HepG2 (cell line): Measurements from ENCODE around the gene AFG1L. TPM values are rescaled to one million over a fixed set of nuclear protein-coding genes. Genes with fewer than 3 reads are reported as not detected.

Experiments used
- AKAP8 ChIP-seq: sonication (generic); formaldehyde crosslinking; IDR thresholded peaks from 2 replicates; pipeline ENCODE4 v1.5.1; 2020; ENCODE audit warnings: mild to moderate bottlenecking, missing genetic modification reagents
- ARNT ChIP-seq: fragments of 450-650 bp; IDR thresholded peaks from 2 replicates; pipeline ENCODE4 v1.6.1; 2017
- CREBL2 ChIP-seq: sonication (generic); formaldehyde crosslinking; IDR thresholded peaks from 2 replicates; pipeline ENCODE4 v1.8.1; 2023; ENCODE audit warnings: missing genetic modification reagents, mild to moderate bottlenecking, borderline replicate concordance
- DMAP1 ChIP-seq: IDR thresholded peaks from 2 replicates; pipeline ENCODE4 v1.6.1; 2016
- E2F5 ChIP-seq: sonication (generic); formaldehyde crosslinking; conservative IDR thresholded peaks from 2 replicates; pipeline ENCODE4 v1.4.0; 2020; ENCODE audit warnings: missing genetic modification reagents
- ERF ChIP-seq: IDR thresholded peaks from 2 replicates; pipeline ENCODE4 v1.6.1; 2018; ENCODE audit warnings: missing biosample characterization, missing genetic modification reagents
- FOXA1 ChIP-seq, 2 experiments: fragments of 450-650 bp in 1 of 2; sonication (generic) in 1 of 2; formaldehyde crosslinking in 1 of 2; IDR thresholded peaks; 2 replicates each; pipeline versions ENCODE4 v1.4.0 to v1.6.1; 2016 to 2020; ENCODE audit warnings: missing genetic modification reagents in 1 of 2
- FOXJ3 ChIP-seq: sonication (generic); formaldehyde crosslinking; IDR thresholded peaks from 2 replicates; pipeline ENCODE4 v1.4.0; 2020; ENCODE audit warnings: missing genetic modification reagents, mild to moderate bottlenecking, borderline replicate concordance
- FOXK1 ChIP-seq: sonication (generic); formaldehyde crosslinking; IDR thresholded peaks from 2 replicates; pipeline ENCODE4 v1.4.0; 2020; ENCODE audit warnings: low read depth, missing genetic modification reagents, borderline replicate concordance
- MAX ChIP-seq: IDR thresholded peaks from 2 replicates; pipeline ENCODE4 v1.6.1; 2012; ENCODE audit warnings: inconsistent platforms
- MBD4 ChIP-seq: IDR thresholded peaks from 2 replicates; pipeline ENCODE4 v1.6.1; 2012; ENCODE audit warnings: low read length, inconsistent platforms, borderline replicate concordance
- NCOA2 ChIP-seq: sonication (generic); formaldehyde crosslinking; IDR thresholded peaks from 2 replicates; pipeline ENCODE4 v1.8.0; 2022; ENCODE audit warnings: inconsistent platforms
- PHB2 ChIP-seq: fragments of 450-650 bp; IDR thresholded peaks from 2 replicates; pipeline ENCODE4 v1.6.1; 2018; ENCODE audit not compliant: partially characterized antibody
- PRPF4 ChIP-seq: fragments of 200-400 bp; formaldehyde crosslinking; IDR thresholded peaks from 2 replicates; pipeline ENCODE4 v1.6.1; 2016; ENCODE audit warnings: low read length, low read depth; ENCODE audit not compliant: poor library complexity, severe bottlenecking
- RBM39 ChIP-seq: fragments of 200-400 bp; formaldehyde crosslinking; IDR thresholded peaks from one replicate; pipeline ENCODE4 v1.6.1; 2018; ENCODE audit warnings: antibody characterized with exemption, mild to moderate bottlenecking, low read depth, low read length; ENCODE audit not compliant: poor library complexity, severe bottlenecking
- ZFP37 ChIP-seq: sonication (generic); formaldehyde crosslinking; IDR thresholded peaks from 2 replicates; pipeline ENCODE4 v1.4.0; 2020; ENCODE audit warnings: missing genetic modification reagents, borderline replicate concordance
- ZFP82 ChIP-seq: sonication (generic); formaldehyde crosslinking; IDR thresholded peaks from 2 replicates; pipeline ENCODE4 v1.5.1; 2020; ENCODE audit warnings: mild to moderate bottlenecking, missing genetic modification reagents, borderline replicate concordance
- ZFX ChIP-seq: sonication (generic); formaldehyde crosslinking; IDR thresholded peaks from 2 replicates; pipeline ENCODE4 v1.4.0; 2020; ENCODE audit warnings: mild to moderate bottlenecking, low read depth, missing genetic modification reagents, moderate library complexity
- ZNF230 ChIP-seq: sonication (generic); formaldehyde crosslinking; IDR thresholded peaks from 2 replicates; pipeline ENCODE4 v1.4.0; 2020; ENCODE audit warnings: mild to moderate bottlenecking, missing genetic modification reagents
- ZNF251 ChIP-seq: sonication (generic); formaldehyde crosslinking; IDR thresholded peaks from 2 replicates; pipeline ENCODE4 v1.9.0; 2021; ENCODE audit warnings: mild to moderate bottlenecking, missing genetic modification reagents
- ZNF331 ChIP-seq: sonication (generic); formaldehyde crosslinking; IDR thresholded peaks from 2 replicates; pipeline ENCODE4 v1.4.0; 2020; ENCODE audit warnings: missing genetic modification reagents
- ZNF333 ChIP-seq: sonication (generic); formaldehyde crosslinking; IDR thresholded peaks from 2 replicates; pipeline ENCODE4 v1.4.0; 2020; ENCODE audit warnings: mild to moderate bottlenecking, missing genetic modification reagents, borderline replicate concordance
- ZNF44 ChIP-seq: sonication (generic); formaldehyde crosslinking; IDR thresholded peaks from 2 replicates; pipeline ENCODE4 v1.5.1; 2020; ENCODE audit warnings: mild to moderate bottlenecking, missing genetic modification reagents
- ZNF451 ChIP-seq: sonication (generic); formaldehyde crosslinking; IDR thresholded peaks from 2 replicates; pipeline ENCODE4 v1.5.0; 2020; ENCODE audit warnings: mild to moderate bottlenecking, missing genetic modification reagents
- ZNF557 ChIP-seq: sonication (generic); formaldehyde crosslinking; IDR thresholded peaks from 2 replicates; pipeline ENCODE4 v1.4.0; 2020; ENCODE audit warnings: missing genetic modification reagents
- ZNF562 ChIP-seq: sonication (generic); formaldehyde crosslinking; IDR thresholded peaks from 2 replicates; pipeline ENCODE4 v1.8.0; 2022; ENCODE audit warnings: missing genetic modification reagents, borderline replicate concordance
- ZNF589 ChIP-seq: sonication (generic); formaldehyde crosslinking; conservative IDR thresholded peaks from 2 replicates; pipeline ENCODE4 v1.8.0; 2022; ENCODE audit warnings: mild to moderate bottlenecking, moderate library complexity, missing genetic modification reagents
- ZNF629 ChIP-seq: sonication (generic); formaldehyde crosslinking; conservative IDR thresholded peaks from 2 replicates; pipeline ENCODE4 v1.5.0; 2020; ENCODE audit warnings: missing genetic modification reagents
- ZNF724P ChIP-seq: sonication (generic); formaldehyde crosslinking; IDR thresholded peaks from 2 replicates; pipeline ENCODE4 v1.8.0; 2022; ENCODE audit warnings: missing genetic modification reagents, borderline replicate concordance
- polyA plus RNA-seq, 8 experiments: library from polyadenylated mRNA; depleted of rRNA in 3 of 8; stranded (reverse) in 7 of 8; unstranded in 1 of 8; fragments of >200 nt; fragmentation: Illumina TruSeq in 4 of 8; extraction: Trizol in 4 of 8; gene quantifications; 2 replicates each; pipeline versions ENCODE4 v1.2.1 to v1.2.3, GENCODE V29; 2011 to 2016; ENCODE audit warnings: low read depth in 4 of 8, missing spikeins in 1 of 8, mixed read lengths in 1 of 8; ENCODE audit not compliant: insufficient read depth in 1 of 8
- total RNA-seq, 5 experiments: library from RNA; depleted of rRNA; stranded (reverse); fragments of >200 nt; fragmentation: Illumina TruSeq; extraction: Trizol; gene quantifications; 2 replicates each; pipeline ENCODE4 v1.2.3, GENCODE V29; 2016; ENCODE audit warnings: low read depth in 1 of 5
- TF ChIP-seq, protein P1 (sequence below): IDR thresholded peaks from 2 replicates; pipeline ENCODE4 v1.6.1; 2016; ENCODE audit warnings: missing compliant biosample characterization, missing genetic modification reagents, borderline replicate concordance

AFG1L gene
- total and polyA plus RNA-seq, 2 of the 13 experiments (the other 11 are each of a cell fraction or from before 2014, with no cell fraction given): 3.1 to 14.0 TPM

GRCh38 chr6:108559884-108560462, 265.1 kb downstream of the AFG1L start (continued):
- TF ChIP-seq ZNF44 (CRISPR knock-in tag) (no peak), RBM39 (peak; percentile 97), AKAP8 (no peak), ZNF629 (no peak), ZNF562 (no peak), PRPF4 (no peak), ZNF333 (CRISPR knock-in tag) (peak; percentile 8; the same call in 1 of the 2 replicates), ZNF724P (no peak), NCOA2 (CRISPR knock-in tag) (no peak), ZFP82 (CRISPR knock-in tag) (no peak; the same call in 1 of the 2 replicates), FOXK1 (CRISPR knock-in tag) (no peak), E2F5 (CRISPR knock-in tag) (no peak), ZFP37 (CRISPR knock-in tag) (no peak), ERF (CRISPR knock-in tag) (no peak), ZNF331 (no peak; the same call in 1 of the 2 replicates), ZNF589 (CRISPR knock-in tag) (no peak), ARNT (no peak), CREBL2 (no peak), FOXA1 (IDR thresholded peaks at IDR 0.05) (no peak), FOXA1 (CRISPR knock-in tag; IDR thresholded peaks at IDR 0.05) (no peak), ZNF230 (no peak), MBD4 (no peak), PHB2 (no peak), FOXJ3 (CRISPR knock-in tag) (no peak), DMAP1 (CRISPR knock-in tag) (no peak), MAX (peak; percentile 3; the same call in 1 of the 2 replicates), ZNF251 (CRISPR knock-in tag) (no peak), ZFX (peak; percentile 65), ZNF451 (CRISPR knock-in tag) (no peak; the same call in 1 of the 2 replicates), ZNF557 (CRISPR knock-in tag) (no peak)
- TF ChIP-seq, protein P1, sequence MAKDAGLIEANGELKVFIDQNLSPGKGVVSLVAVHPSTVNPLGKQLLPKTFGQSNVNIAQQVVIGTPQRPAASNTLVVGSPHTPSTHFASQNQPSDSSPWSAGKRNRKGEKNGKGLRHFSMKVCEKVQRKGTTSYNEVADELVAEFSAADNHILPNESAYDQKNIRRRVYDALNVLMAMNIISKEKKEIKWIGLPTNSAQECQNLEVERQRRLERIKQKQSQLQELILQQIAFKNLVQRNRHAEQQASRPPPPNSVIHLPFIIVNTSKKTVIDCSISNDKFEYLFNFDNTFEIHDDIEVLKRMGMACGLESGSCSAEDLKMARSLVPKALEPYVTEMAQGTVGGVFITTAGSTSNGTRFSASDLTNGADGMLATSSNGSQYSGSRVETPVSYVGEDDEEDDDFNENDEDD (CRISPR knock-in tag): no peak
